HEK293 (cell line): Measurements from ENCODE around the gene FBXO17.

Source experiments
- CTCF ChIA-PET: fragments of 350-600 bp; formaldehyde crosslinking; extraction: SDS; loops from one replicate; lab custom pipeline; 2021; ENCODE audit warnings: antibody characterized with exemption; lab: Yijun Ruan, JAX
- POLR2A ChIA-PET: fragments of 300-600 bp; formaldehyde crosslinking; extraction: SDS; loops from one replicate; lab custom pipeline; 2020; ENCODE audit warnings: antibody characterized with exemption, inconsistent platforms; lab: Yijun Ruan, JAX
- H3K27ac ChIP-seq: fragments of 200-500 bp; sonication (Bioruptor generic); 2 replicates; pipeline ENCODE4 v1.5.1; 2014; ENCODE audit warnings: low read depth, low read length, control low read depth, inconsistent platforms; ENCODE audit errors: extremely low read depth
- H3K36me3 ChIP-seq, 2 experiments: fragments of 200-500 bp in 1 of 2; sonication (Bioruptor generic) in 1 of 2; 1 replicate in 1 of 2; 2 replicates in 1 of 2; pipeline ENCODE4 v1.5.1; 2014 to 2017; ENCODE audit warnings: inconsistent platforms in 2 of 2, low read length in 2 of 2; ENCODE audit not compliant: control insufficient read depth in 2 of 2, insufficient read depth in 1 of 2
- H3K4me1 ChIP-seq: fragments of 200-500 bp; sonication (Bioruptor generic); 2 replicates; pipeline ENCODE4 v1.5.1; 2014; ENCODE audit warnings: mild to moderate bottlenecking, low read length, inconsistent platforms; ENCODE audit not compliant: control insufficient read depth, insufficient read depth
- H3K4me3 ChIP-seq: 2 replicates; pipeline ENCODE4 v1.5.1; 2011; ENCODE audit warnings: low read depth, mild to moderate bottlenecking, control low read depth, low read length, moderate library complexity
- H3K9me3 ChIP-seq: fragments of 200-500 bp; sonication (Bioruptor generic); 2 replicates; pipeline ENCODE4 v1.5.1; 2014; ENCODE audit warnings: low read depth, low read length, inconsistent platforms; ENCODE audit not compliant: control insufficient read depth, insufficient read depth
- GLIS1 ChIP-seq: fragments of 450-650 bp; formaldehyde crosslinking; IDR thresholded peaks from 2 replicates; pipeline ENCODE4 v1.5.1; 2016; ENCODE audit warnings: missing biosample characterization, missing genetic modification characterization
- HIC1 ChIP-seq: fragments of 450-650 bp; formaldehyde crosslinking; IDR thresholded peaks from 2 replicates; pipeline ENCODE4 v1.5.1; 2016; ENCODE audit warnings: missing biosample characterization, missing genetic modification characterization
- REST ChIP-seq: fragments of 450-650 bp; formaldehyde crosslinking; IDR thresholded peaks from 2 replicates; pipeline ENCODE4 v1.5.1; 2016; ENCODE audit warnings: missing biosample characterization, missing genetic modification characterization
- SCRT2 ChIP-seq: fragments of 450-650 bp; formaldehyde crosslinking; IDR thresholded peaks from 2 replicates; pipeline ENCODE4 v1.5.1; 2016; ENCODE audit warnings: missing biosample characterization, missing genetic modification characterization
- SP2 ChIP-seq: fragments of 450-650 bp; formaldehyde crosslinking; IDR thresholded peaks from 2 replicates; pipeline ENCODE4 v1.5.1; 2016; ENCODE audit warnings: missing biosample characterization, missing genetic modification characterization
- ZBTB11 ChIP-seq: fragments of 450-650 bp; formaldehyde crosslinking; conservative IDR thresholded peaks from 2 replicates; pipeline ENCODE4 v1.5.1; 2016; ENCODE audit warnings: low read depth, missing biosample characterization, missing genetic modification characterization
- ZNF132 ChIP-seq: fragments of 450-650 bp; formaldehyde crosslinking; IDR thresholded peaks from 2 replicates; pipeline ENCODE4 v1.5.1; 2017; ENCODE audit warnings: missing biosample characterization, missing genetic modification characterization, borderline replicate concordance
- ZNF174 ChIP-seq: fragments of 450-650 bp; formaldehyde crosslinking; IDR thresholded peaks from 2 replicates; pipeline ENCODE4 v1.5.0; 2017; ENCODE audit warnings: missing biosample characterization, mild to moderate bottlenecking, missing genetic modification characterization
- ZNF214 ChIP-seq: fragments of 450-650 bp; formaldehyde crosslinking; IDR thresholded peaks from 2 replicates; pipeline ENCODE4 v1.5.1; 2017; ENCODE audit warnings: missing biosample characterization, mild to moderate bottlenecking, missing genetic modification characterization, borderline replicate concordance
- ZNF335 ChIP-seq: fragments of 450-650 bp; formaldehyde crosslinking; conservative IDR thresholded peaks from 2 replicates; pipeline ENCODE4 v1.5.1; 2016; ENCODE audit warnings: missing biosample characterization, missing genetic modification characterization
- ZNF660 ChIP-seq: fragments of 450-650 bp; IDR thresholded peaks from 2 replicates; pipeline ENCODE4 v1.5.1; 2018; ENCODE audit warnings: missing biosample characterization, mild to moderate bottlenecking, missing genetic modification characterization
- ZNF707 ChIP-seq: fragments of 450-650 bp; formaldehyde crosslinking; IDR thresholded peaks from 2 replicates; pipeline ENCODE4 v1.5.1; 2016; ENCODE audit warnings: missing biosample characterization, missing genetic modification characterization
- ZNF785 ChIP-seq: fragments of 450-650 bp; formaldehyde crosslinking; IDR thresholded peaks from 2 replicates; pipeline ENCODE4 v1.5.1; 2016; ENCODE audit warnings: missing biosample characterization, missing genetic modification characterization
- TF ChIP-seq, protein P1 (sequence below): fragments of 450-650 bp; formaldehyde crosslinking; IDR thresholded peaks from 2 replicates; pipeline ENCODE4 v1.5.1; 2017; ENCODE audit warnings: missing biosample characterization, missing genetic modification characterization
- TF ChIP-seq, protein P2 (sequence below): fragments of 450-650 bp; formaldehyde crosslinking; IDR thresholded peaks from 2 replicates; pipeline ENCODE4 v1.5.1; 2016; ENCODE audit warnings: missing biosample characterization, missing genetic modification characterization

The FBXO17 gene

GRCh38 chr19:38929929-38930775 is 45.4 kb downstream of the FBXO17 start, which contains the start of gene SARS2 (continued):
- TF ChIP-seq, protein P1, sequence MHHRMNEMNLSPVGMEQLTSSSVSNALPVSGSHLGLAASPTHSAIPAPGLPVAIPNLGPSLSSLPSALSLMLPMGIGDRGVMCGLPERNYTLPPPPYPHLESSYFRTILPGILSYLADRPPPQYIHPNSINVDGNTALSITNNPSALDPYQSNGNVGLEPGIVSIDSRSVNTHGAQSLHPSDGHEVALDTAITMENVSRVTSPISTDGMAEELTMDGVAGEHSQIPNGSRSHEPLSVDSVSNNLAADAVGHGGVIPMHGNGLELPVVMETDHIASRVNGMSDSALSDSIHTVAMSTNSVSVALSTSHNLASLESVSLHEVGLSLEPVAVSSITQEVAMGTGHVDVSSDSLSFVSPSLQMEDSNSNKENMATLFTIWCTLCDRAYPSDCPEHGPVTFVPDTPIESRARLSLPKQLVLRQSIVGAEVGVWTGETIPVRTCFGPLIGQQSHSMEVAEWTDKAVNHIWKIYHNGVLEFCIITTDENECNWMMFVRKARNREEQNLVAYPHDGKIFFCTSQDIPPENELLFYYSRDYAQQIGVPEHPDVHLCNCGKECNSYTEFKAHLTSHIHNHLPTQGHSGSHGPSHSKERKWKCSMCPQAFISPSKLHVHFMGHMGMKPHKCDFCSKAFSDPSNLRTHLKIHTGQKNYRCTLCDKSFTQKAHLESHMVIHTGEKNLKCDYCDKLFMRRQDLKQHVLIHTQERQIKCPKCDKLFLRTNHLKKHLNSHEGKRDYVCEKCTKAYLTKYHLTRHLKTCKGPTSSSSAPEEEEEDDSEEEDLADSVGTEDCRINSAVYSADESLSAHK (tag by site-specific recombination), result 0 out of 2 replicates have a peak, but pooled peaks have one; percentile 25
- no peak for TF ChIP-seq SP2 (tag by site-specific recombination)
- TF ChIP-seq HIC1 (tag by site-specific recombination), result peak; percentile 100
- TF ChIP-seq, protein P2, sequence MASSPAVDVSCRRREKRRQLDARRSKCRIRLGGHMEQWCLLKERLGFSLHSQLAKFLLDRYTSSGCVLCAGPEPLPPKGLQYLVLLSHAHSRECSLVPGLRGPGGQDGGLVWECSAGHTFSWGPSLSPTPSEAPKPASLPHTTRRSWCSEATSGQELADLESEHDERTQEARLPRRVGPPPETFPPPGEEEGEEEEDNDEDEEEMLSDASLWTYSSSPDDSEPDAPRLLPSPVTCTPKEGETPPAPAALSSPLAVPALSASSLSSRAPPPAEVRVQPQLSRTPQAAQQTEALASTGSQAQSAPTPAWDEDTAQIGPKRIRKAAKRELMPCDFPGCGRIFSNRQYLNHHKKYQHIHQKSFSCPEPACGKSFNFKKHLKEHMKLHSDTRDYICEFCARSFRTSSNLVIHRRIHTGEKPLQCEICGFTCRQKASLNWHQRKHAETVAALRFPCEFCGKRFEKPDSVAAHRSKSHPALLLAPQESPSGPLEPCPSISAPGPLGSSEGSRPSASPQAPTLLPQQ, result peak; percentile 90

- TF ChIP-seq GLIS1 (tag by site-specific recombination) (0 out of 2 replicates have a peak, but pooled peaks have one; percentile 11), ZBTB11 (tag by site-specific recombination) (no peak), ZNF335 (tag by site-specific recombination) (peak; percentile 51; the same call in 1 of the 2 replicates)
- H3K36me3 ChIP-seq, result peaks cover 44 to 71% of the 10 kb centered on the region in 2 experiments
- H3K4me1 ChIP-seq, result peaks cover 10% of the 10 kb centered on the region; the same call in 1 of the 2 replicates
- H3K27ac ChIP-seq, result no peak overlapping the region
- H3K4me3 ChIP-seq, result no peak overlapping the region
- ChIA-PET CTCF (interaction anchor here (0.7 to 5.3 kb wide), 12 partner anchors 10 to 525 kb away, joined by 3 to 63 read pairs (median 24); partner anchors contain the start of genes FAM98C, NFKBIB and SIRT2), POLR2A (interaction anchor here (0.6 to 2.5 kb wide), 3 partner anchors 81 to 541 kb away, joined by 3 to 11 read pairs (median 9); partner anchors contain the start of gene GGN)
- no peaks in the 10 kb centered on the region for H3K9me3 ChIP-seq
These were observed 47.0 kb downstream of the FBXO17 start for GRCh38 chr19:38928391-38929001.

DNA sequence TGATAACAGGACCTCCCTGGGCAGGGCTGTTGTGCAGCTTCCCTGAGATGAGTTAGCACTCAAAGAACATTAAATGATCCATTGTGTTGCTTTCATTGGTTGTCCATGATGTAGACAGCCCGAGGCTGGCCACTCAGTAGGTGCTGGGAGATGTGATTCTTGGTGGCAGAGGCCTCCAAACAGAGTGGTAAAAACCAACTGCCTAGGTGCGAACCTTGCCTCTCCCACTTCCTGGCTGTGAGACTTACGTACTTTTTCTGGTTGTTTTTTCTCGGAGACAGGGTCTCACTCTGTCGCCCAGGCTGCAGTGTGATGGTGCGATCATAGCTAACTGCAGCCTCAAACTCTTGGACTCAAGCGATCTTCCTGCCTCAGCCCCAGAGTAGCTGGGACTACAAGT is 51.2 kb downstream of the FBXO17 start:
- Histone ChIP-seq H3K4me3 (no peak overlapping the region), H3K9me3 (no peaks in the 10 kb centered on the region), H3K4me1 (peaks cover 3% of the 10 kb centered on the region; the same call in 1 of the 2 replicates), H3K27ac (no peak overlapping the region), H3K36me3 (peaks cover 46 to 95% of the 10 kb centered on the region in 2 experiments)
- POLR2A ChIA-PET, result interaction anchor here (0.9 to 1.6 kb wide), 2 partner anchors 12 to 24 kb away, joined by 3 to 9 read pairs; partner anchors contain the start of genes CCER2 and NFKBIB
- CTCF ChIA-PET, result interaction anchor here (0.6 to 1.7 kb wide), 3 partner anchors 37 to 288 kb away, joined by 3 to 6 read pairs (median 3); no protein-coding TSS in a partner anchor
- TF ChIP-seq ZNF174 (no peak), ZNF214 (no peak), ZNF707 (tag by site-specific recombination) (no peak), ZNF132 (tag by site-specific recombination) (no peak), REST (tag by site-specific recombination) (no peak), GLIS1 (tag by site-specific recombination) (no peak), ZNF660 (no peak), ZNF785 (no peak), SCRT2 (tag by site-specific recombination) (no peak)
